NT2/D1 (cell line): ENCODE results near the gene RHOG.

Experiments
- SUZ12 ChIP-seq: IDR thresholded peaks from 2 replicates; pipeline ENCODE4 v1.6.1; 2011; ENCODE audit not compliant: insufficient read length, insufficient read depth; ENCODE audit errors: extremely low read depth
- ZNF274 ChIP-seq: IDR thresholded peaks from 2 replicates; pipeline ENCODE4 v1.6.1; 2011; ENCODE audit warnings: mild to moderate bottlenecking, low read depth, low read length

DNA sequence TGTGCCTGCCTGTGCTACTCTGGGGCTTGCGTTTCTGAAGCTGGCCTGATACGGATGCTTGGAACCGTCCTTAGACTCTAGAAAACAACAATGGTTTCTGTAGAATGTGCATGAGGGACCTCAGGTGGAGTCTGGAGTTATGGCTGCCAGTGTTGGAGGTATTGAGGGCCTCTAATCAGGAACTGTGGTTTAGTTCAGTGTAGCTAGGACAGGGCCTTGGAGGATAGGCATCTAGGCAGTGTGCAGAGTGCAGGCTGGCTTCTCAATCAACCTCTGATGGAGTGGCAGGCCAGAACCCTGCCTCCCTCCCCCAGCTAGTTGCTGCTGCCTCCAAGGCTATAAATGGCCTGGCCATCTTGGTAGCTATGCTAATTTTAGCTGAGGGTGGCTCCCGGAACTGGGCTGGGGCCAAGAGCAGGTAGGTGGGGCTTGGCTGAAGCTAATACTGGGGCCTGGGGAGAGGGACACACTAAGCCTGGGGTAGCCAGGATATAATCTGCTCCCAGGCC is 18.7 kb upstream of the RHOG start:
- TF ChIP-seq SUZ12 (no peak), ZNF274 (no peak)
